Fibroblast of mammary gland (primary cell): ENCODE results near the gene TMLHE.
"Not testable (repeated sequence)": the region's sequence is repeated elsewhere in the genome, so short reads cannot be mapped to it uniquely, and the experiment has no call there.

Experiments
- DNase-seq: peaks from one replicate; pipeline ENCODE4 v3.0.0-alpha.2; 2010; ENCODE audit warnings: low read depth
- H3K4me3 ChIP-seq: 2 replicates; pipeline ENCODE4 v1.5.1; 2011; ENCODE audit warnings: low read depth, mild to moderate bottlenecking, low read length, moderate library complexity; ENCODE audit not compliant: control insufficient read depth
- TF ChIP-seq, protein P1 (sequence below): conservative IDR thresholded peaks from 2 replicates; pipeline ENCODE4 v1.5.1; 2011; ENCODE audit warnings: low read depth, low read length, inconsistent platforms; ENCODE audit not compliant: control insufficient read depth, insufficient read depth

The TMLHE gene

DNA sequence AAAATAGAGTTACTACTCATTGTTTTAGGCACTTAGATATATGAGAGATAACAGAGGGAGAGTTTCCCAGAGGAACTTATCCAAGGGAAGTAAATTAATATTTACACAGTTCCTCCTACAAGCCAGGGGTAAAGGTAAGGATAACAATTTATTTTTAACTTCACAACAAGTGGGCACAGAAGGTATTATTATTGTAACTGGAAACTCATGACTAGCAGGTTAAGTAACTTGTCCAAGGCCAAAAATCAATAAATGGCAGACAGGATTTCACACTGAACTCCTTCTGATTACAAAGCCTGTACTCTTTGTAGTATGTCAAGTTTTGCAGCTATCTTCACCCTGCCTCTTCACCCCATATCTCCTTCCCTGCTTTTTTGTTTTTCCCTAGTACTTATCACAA, 107.5 kb downstream of the TMLHE start:
- H3K4me3 ChIP-seq = no peak overlapping the region
- TF ChIP-seq, protein P1, sequence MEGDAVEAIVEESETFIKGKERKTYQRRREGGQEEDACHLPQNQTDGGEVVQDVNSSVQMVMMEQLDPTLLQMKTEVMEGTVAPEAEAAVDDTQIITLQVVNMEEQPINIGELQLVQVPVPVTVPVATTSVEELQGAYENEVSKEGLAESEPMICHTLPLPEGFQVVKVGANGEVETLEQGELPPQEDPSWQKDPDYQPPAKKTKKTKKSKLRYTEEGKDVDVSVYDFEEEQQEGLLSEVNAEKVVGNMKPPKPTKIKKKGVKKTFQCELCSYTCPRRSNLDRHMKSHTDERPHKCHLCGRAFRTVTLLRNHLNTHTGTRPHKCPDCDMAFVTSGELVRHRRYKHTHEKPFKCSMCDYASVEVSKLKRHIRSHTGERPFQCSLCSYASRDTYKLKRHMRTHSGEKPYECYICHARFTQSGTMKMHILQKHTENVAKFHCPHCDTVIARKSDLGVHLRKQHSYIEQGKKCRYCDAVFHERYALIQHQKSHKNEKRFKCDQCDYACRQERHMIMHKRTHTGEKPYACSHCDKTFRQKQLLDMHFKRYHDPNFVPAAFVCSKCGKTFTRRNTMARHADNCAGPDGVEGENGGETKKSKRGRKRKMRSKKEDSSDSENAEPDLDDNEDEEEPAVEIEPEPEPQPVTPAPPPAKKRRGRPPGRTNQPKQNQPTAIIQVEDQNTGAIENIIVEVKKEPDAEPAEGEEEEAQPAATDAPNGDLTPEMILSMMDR = no peak
- no peak for DNase-seq

DNA sequence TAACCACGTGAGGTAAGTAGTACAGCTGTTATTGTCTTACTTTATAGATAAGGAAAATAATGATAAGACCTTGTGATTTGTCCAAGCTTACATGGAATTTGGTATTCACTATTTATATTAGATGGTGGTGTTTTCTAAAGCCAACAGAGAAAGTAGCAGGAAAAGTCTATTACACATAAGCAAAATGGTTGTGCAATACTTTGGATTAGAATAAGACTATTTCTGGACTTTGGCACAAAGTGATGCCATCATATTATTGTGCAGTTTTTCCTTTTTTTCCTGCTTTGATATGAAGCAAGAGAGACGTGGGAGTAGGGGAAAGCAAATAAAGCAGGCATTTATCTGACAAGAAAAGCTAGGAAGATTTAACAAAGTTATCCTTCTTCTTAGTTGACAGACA, 117.6 kb downstream of the TMLHE start:
- not testable (repeated sequence) for H3K4me3 ChIP-seq, DNase-seq

- DNase-seq, H3K4me3 ChIP-seq: not testable (repeated sequence)
Observed at GRCh38 chrX:155491421-155491820, 121.3 kb downstream of the TMLHE start.

GRCh38 chrX:155477136-155477535, 135.6 kb downstream of the TMLHE start:
- H3K4me3 ChIP-seq, DNase-seq: not testable (repeated sequence)

DNA sequence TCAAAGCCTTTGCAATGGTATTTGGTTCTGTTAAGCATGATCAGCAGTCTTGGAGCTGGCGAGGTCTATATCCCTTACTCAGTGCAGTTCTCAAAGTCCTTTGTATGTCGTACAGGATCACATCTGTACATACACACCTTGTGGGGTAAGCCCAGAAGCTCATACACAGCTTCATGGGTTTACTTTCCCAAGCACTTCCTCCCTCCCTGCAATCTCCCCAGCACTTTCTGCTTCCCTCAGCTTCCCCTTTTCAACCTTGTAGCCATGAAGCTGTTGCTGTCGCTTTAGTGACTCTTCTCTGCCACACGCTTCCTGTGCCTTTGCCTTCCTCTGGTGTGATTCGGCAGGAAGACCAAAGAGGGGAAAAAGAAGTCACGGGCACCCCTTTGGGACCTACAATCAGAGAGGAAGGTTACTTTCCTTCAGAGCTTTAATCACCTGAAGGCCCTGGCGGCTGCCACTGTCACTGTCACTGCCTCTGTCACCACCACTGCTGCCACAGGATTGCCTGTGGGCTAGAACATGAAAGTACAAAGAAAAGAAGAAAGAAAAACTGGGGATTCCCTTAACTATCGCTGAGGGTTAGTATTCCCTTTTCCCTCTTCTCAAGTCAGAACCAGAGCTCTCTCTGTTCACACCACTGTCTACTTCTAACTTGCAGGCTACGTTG, 146.3 kb downstream of the TMLHE start:
- not testable (repeated sequence) for H3K4me3 ChIP-seq, DNase-seq

GRCh38 chrX:155460501-155460900, 152.3 kb downstream of the TMLHE start:
- H3K4me3 ChIP-seq, DNase-seq: not testable (repeated sequence)

GRCh38 chrX:155458471-155458870, 154.3 kb downstream of the TMLHE start, which contains the start of gene F8A3:
Gene F8A3, minus strand, starts transcription at chrX:155458620. Its CDS starts 20 bp downstream, at chrX:155458600.
- DNase-seq, H3K4me3 ChIP-seq: not testable (repeated sequence)

DNA sequence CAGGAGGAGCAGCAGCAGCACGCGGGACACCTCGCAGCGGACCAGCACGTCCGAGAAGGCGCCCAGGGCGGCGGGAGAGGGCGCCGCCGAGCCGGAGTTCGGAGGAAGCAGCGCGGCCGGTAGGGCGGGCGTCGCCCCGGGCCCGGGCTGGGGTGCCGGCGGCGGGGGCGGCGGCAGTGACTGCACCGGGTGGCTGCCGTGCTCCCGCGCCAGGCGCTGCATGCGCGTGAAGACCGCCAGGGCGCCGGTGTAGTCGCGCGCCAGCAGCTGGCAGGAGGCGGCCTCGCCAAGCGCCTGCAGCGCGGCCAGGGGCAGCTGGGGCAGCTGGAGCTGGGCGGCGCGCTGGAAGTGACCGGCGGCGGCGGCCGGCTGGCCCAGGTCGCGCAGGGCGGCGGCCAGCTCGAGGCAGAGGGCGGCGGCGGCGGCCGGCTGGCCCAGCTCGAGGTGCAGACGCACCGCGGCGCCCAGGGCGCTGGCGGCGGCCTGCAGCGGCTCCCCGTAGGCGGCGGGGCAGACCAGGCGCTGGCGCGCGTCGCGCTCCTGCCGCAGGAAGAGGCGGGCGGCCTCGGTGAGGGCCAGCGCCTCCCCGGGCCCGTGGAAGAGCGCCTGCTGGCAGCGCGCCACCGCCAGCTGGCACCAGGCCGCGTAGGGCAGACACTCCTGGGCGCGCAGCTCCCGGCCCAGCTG, 154.8 kb downstream of the TMLHE start:
- not testable (repeated sequence) for DNase-seq, H3K4me3 ChIP-seq

- DNase-seq = no peak
- TF ChIP-seq, protein P1 = no peak
- no peak overlapping the region for H3K4me3 ChIP-seq
Observed at GRCh38 chrX:155441097-155441496, 171.7 kb downstream of the TMLHE start.
